Mucosa of descending colon (tissue), 3 donors: ENCODE measurements around the gene TBX15. TPM values are rescaled to one million over a fixed set of nuclear protein-coding genes. Genes with fewer than 3 reads are reported as not detected.

Experiments used
- ATAC-seq: fragments of 200-7000 bp; cut with Tn5 transposase; one replicate; pipeline ENCODE4 v1.9.1; 2020; ENCODE audit warnings: mild to moderate bottlenecking, moderate library complexity
- DNase-seq, 3 donors: peaks; one replicate each; pipeline ENCODE4 v3.0.0-alpha.2; 2020
- H3K36me3 ChIP-seq: fragments of 200-600 bp; one replicate; pipeline ENCODE4 v1.8.0; 2021; ENCODE audit warnings: low read depth, mild to moderate bottlenecking
- H3K4me1 ChIP-seq: fragments of 200-600 bp; one replicate; pipeline ENCODE4 v1.8.0; 2021; ENCODE audit warnings: low read depth, mild to moderate bottlenecking
- H3K4me3 ChIP-seq: fragments of 200-600 bp; one replicate; pipeline ENCODE4 v1.8.0; 2021; ENCODE audit warnings: mild to moderate bottlenecking
- H3K9me3 ChIP-seq: fragments of 200-600 bp; one replicate; pipeline ENCODE4 v1.8.0; 2021; ENCODE audit warnings: mild to moderate bottlenecking
- CTCF ChIP-seq: fragments of 200-600 bp; IDR thresholded peaks from one replicate; pipeline ENCODE4 v1.8.0; 2022; ENCODE audit warnings: antibody characterized with exemption, mild to moderate bottlenecking
- intact Hi-C, 2 donors: fragments of 100-400 bp; cut with DNase I in 1 of 2; cut with micrococcal nuclease in 1 of 2; formaldehyde crosslinking; loops; one replicate each; pipeline versions ENCODE4 v1.11.0 to v1.11.1; 2022; cut with DNase I, micrococcal nuclease
- total RNA-seq, 3 donors: library from RNA; stranded (reverse); fragmentation: NEBNext Ultra II Directional in 2 of 3; extraction: Animal tissue kit (Norgen Biotek cat#: 25700) in 2 of 3; gene quantifications; one replicate each; pipeline versions ENCODE4 v1.2.1 to v1.2.4, GENCODE V29; 2021 to 2023
- donor health status: DM: no; HTN: no; CAD: no; lungs with moderate emphysema.
- donor health status: DM: no; HTN: no; CAD: no.
- donor health status: DM: no; HTN: yes; CAD: no.

TBX15 gene
- total RNA-seq, 3 donors from 2014 or later = not detected

GRCh38 chr1:118905671-118906070, 82.5 kb downstream of the TBX15 start:
- no peak for TF ChIP-seq CTCF
- no peak for DNase-seq
- intact Hi-C loops = no loop called here
- Histone ChIP-seq H3K4me1 (no peaks in the 10 kb centered on the region), H3K36me3 (no peaks in the 10 kb centered on the region), H3K9me3 (no peaks in the 10 kb centered on the region), H3K4me3 (no peak overlapping the region)
- no peak for ATAC-seq

GRCh38 chr1:118905196-118905595, 82.9 kb downstream of the TBX15 start:
- intact Hi-C loops = no loop called here
- H3K4me1 ChIP-seq = no peaks in the 10 kb centered on the region
- H3K36me3 ChIP-seq = no peaks in the 10 kb centered on the region
- H3K4me3 ChIP-seq = no peak overlapping the region
- no peak for DNase-seq
- H3K9me3 ChIP-seq = no peaks in the 10 kb centered on the region
- TF ChIP-seq CTCF = no peak
- no peak for ATAC-seq

- H3K9me3 ChIP-seq = no peaks in the 10 kb centered on the region
- H3K4me3 ChIP-seq = no peak overlapping the region
- H3K36me3 ChIP-seq = no peaks in the 10 kb centered on the region
- ATAC-seq (no peak), DNase-seq (no peak)
- no peak for TF ChIP-seq CTCF
- intact Hi-C loops = no loop called here
- no peaks in the 10 kb centered on the region for H3K4me1 ChIP-seq
These were observed 85.4 kb downstream of the TBX15 start for GRCh38 chr1:118902711-118903191.

- intact Hi-C loops = no loop called here
- no peak for ATAC-seq
These were observed 85.8 kb downstream of the TBX15 start for GRCh38 chr1:118902299-118902698.

GRCh38 chr1:118900643-118901440, 87.3 kb downstream of the TBX15 start:
- no peaks in the 10 kb centered on the region for H3K4me1 ChIP-seq
- no peak for TF ChIP-seq CTCF
- intact Hi-C loops = no loop called here
- H3K36me3 ChIP-seq = no peaks in the 10 kb centered on the region
- no peak overlapping the region for H3K4me3 ChIP-seq
- no peaks in the 10 kb centered on the region for H3K9me3 ChIP-seq
- no peak for ATAC-seq
- DNase-seq = no peak

More at GRCh38 chr1:118902299-118902698, 85.8 kb downstream of the TBX15 start:
- no peak for DNase-seq
- H3K9me3 ChIP-seq = no peaks in the 10 kb centered on the region
- no peaks in the 10 kb centered on the region for H3K4me1 ChIP-seq
- H3K4me3 ChIP-seq = no peak overlapping the region
- TF ChIP-seq CTCF = no peak
- no peaks in the 10 kb centered on the region for H3K36me3 ChIP-seq
